DMS53 treated with DMSO at 0.1 percent for 48 hours (cell line): ENCODE results near the gene SLC6A3.

Experiments
- DNase-seq: peaks from one replicate; lab custom pipeline; 2025; ENCODE audit not compliant: unreplicated experiment; lab: John Stamatoyannopoulos, UW

Gene SLC6A3

GRCh38 chr5:1442222-1443145, 2.8 kb downstream of the SLC6A3 start:
- no peak for DNase-seq

GRCh38 chr5:1441166-1441865, 3.9 kb downstream of the SLC6A3 start:
- DNase-seq = no peak

DNA sequence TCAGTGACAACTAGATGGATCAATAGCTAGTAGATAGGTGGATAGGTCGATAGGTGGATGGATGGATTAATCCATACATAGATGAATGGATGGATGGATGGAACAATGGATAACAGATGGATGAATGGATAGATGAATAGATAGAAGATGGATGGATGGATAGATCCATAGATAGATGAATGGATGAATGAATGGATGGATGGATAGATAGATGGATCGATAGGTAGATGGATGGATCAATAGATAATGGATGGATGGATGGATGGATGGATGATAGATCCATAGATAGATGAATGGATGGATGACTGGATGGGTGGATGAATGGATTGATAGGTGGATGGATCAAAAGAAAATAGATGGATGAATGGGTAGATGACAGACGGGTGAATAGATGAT, 5.1 kb downstream of the SLC6A3 start:
- no peak for DNase-seq

GRCh38 chr5:1439388-1440097, 5.7 kb downstream of the SLC6A3 start:
- DNase-seq = no peak

DNA sequence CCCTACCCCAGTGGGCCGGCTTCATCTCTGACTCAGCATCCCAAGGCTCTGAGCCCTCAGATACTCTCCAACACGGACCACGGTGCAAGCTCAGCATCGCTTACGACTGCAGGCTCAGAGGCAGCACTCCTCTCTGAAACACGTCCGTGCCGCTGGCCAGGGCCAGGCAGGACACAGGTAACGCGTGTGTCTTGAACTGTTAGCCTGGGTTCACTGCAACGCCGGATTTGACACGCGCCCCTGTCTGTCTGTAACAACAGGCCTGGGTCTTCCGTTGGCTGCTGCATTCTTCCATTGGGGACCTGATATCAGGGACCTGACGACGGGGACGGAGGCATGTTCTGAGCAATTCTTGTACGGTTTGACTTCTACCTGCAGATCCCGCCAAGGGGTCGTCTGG, 6.4 kb downstream of the SLC6A3 start:
- DNase-seq = no peak

GRCh38 chr5:1437876-1438559, 7.2 kb downstream of the SLC6A3 start:
- DNase-seq = no peak

GRCh38 chr5:1437226-1437829, 7.9 kb downstream of the SLC6A3 start:
- DNase-seq = peak; percentile 90

DNA sequence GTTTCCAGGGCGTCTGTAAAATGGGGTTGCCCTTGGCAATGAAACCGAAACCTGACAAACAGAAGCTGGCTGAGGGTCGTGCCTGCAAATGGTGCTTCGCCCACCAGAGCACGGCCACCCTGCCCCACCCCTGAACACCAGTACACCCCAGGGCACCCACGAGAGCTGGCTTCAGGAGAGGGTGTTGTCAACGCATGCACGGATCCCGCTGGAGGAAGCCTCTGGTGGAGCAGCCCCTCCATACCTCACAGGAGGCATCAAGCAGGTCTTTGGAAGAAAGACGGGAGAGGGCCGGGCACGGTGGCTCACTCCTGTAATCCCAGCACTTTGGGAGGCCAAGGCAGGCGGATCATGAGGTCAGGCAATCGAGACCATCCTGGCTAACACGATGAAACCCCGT, 8.6 kb downstream of the SLC6A3 start:
- no peak for DNase-seq

DNA sequence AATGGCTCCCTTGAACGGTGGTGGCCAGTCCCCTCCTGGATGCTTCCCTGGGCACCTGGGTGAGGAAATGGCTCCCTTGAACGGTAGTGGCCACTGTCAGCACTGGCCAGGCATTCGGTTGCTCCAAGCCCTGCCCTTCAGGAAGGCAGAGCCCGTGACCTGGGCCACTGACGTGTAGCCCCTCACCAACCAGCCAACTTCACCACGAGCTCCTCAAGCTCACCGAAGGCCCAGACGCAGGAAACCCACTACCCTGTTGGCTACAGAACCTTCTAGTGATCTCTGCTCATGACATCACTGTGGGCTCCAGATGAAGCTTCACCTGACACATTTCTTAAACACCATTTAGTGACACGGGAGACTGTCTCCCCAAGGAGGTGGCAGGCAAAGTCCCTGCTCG, 9.2 kb downstream of the SLC6A3 start:
- no peak for DNase-seq

- no peak for DNase-seq
Observed at GRCh38 chr5:1435369-1435768, 9.9 kb downstream of the SLC6A3 start.

DNA sequence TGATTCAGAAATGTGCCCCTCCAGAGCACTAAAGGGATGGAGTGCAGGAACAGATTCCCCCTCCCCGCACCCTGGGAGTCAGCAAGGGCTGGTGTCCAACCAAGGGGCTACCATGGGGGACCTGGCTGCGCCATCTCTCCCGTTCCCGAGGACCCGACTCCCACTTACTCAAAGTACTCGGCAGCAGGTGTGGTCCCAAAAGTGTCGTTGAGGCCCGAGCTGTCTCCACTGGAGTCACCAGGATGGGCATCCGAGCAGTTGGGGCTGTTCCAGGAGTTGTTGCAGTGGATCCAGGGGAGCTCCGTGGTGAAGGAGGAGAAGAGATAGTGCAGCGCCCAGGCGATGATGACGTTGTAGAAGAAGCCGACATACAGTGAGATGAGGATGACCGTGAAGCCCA, 12.9 kb downstream of the SLC6A3 start:
- DNase-seq = no peak

- DNase-seq = no peak
Observed at GRCh38 chr5:1431896-1432295, 13.3 kb downstream of the SLC6A3 start.

DNA sequence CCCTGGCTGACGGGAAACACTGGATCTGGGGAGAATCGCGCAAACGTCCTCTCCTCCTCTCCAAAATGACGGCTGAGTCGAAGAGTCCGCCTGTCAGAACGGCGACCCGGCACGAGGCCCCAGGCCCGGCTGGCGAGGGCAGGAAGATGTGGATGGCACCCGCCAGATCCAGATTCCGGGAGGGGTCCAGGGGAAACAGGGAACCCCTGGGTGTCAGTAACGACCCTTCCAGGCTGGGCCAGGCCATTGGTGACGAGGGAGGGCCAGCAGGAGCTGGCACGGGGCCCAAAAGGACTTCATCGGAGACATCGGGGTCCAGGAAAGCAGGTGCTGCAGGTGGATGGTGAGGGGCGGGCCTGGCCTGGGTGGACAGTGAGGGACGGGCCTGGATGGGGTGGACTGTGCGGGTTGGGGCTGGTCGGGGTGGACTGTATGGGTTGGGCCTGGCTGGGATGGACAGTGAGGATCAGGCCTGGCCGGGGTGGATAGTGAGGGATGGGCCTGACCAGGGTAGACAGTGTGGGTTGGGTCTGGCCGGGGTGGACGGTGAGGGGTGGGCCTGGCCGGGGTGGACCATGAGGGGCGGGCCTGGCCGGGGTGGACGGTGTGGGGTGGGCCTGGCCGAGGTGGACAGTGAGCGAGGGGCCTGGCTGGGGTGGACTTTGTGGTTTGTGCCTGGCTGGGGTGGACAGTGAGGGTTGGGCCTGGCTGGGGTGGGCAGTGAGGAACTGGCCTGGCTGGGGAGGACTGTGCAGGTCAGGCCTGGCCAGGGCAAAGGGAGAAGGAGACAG, 14.0 kb downstream of the SLC6A3 start:
- DNase-seq = no peak

GRCh38 chr5:1430121-1430795, 15.0 kb downstream of the SLC6A3 start:
- DNase-seq = no peak

GRCh38 chr5:1429496-1429895, 15.7 kb downstream of the SLC6A3 start:
- DNase-seq = no peak

GRCh38 chr5:1429066-1429465, 16.2 kb downstream of the SLC6A3 start:
- no peak for DNase-seq

DNA sequence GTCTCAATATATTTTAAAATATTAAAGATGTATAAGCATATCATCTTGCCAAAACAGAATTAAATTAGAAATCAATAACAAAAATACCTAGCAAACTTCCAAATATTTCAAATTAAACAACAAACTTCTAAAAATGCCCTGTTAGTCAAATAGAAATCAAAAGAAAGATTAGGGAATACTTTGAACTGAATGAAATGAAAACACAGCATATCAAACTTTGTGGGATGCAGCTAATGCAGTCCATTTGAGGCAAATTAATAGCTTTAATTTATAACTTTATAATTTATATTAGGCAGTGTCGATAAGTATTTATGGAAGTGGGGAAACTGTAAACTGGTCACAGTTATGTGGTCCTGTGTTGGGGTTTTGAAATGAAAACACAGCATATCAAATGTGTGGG, 17.1 kb downstream of the SLC6A3 start:
- no peak for DNase-seq

GRCh38 chr5:1424716-1425115, 20.5 kb downstream of the SLC6A3 start:
- no peak for DNase-seq

DNA sequence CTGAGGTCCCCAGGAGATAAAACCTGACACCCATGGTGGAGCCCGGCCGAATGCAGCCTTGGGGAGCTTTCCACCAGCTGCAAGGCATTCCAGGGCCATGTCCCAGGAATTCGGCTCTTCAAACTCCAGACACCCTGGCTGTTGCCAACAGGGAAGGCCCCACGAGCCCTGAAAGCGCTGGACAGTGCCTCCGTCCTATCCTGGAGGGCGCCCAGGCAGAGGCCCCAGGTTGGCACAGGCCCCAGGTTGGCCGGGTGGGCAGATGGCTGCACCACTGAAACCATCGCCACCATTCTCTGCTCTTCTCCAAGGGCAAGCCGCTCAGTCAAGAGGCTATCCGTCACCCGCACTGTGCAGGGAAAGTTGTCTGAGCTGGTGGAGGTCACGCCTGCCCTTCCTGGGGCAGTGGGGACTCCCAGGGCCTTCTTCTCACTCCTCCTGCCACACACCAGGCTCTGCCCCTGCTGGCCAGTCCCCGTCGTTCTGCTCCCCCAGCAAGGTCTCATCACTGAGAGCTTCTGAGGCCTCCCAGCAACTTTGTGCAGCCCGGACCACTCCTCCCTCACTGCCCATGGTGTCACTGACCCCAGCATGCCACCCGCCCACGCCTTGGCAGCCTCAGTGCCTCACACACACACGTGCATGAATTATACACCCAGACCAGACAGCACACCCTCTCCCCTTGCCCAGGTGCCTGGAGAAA, 21.2 kb downstream of the SLC6A3 start:
- no peak for DNase-seq
